IPS-NIHi11 (cell line): ENCODE data around the gene SLC4A7.
"Not testable (repeated sequence)": the region's sequence is repeated elsewhere in the genome, so short reads cannot be mapped to it uniquely, and the experiment has no call there.

ENCODE experiments used
- DNase-seq: peaks from one replicate; pipeline ENCODE4 v3.0.0; 2012; ENCODE audit warnings: mixed read lengths, low spot score

The SLC4A7 gene

GRCh38 chr3:27358372-27358771 is 125.8 kb downstream of the SLC4A7 start:
- DNase-seq, result no peak

- peak; percentile 73 for DNase-seq
Observed at GRCh38 chr3:27357665-27358258, 126.4 kb downstream of the SLC4A7 start.

GRCh38 chr3:27356976-27357375 is 127.2 kb downstream of the SLC4A7 start:
- no peak for DNase-seq

- DNase-seq, result peak; percentile 17
Observed at GRCh38 chr3:27354588-27355203, 129.5 kb downstream of the SLC4A7 start.

- no peak for DNase-seq
Observed at GRCh38 chr3:27354161-27354560, 130.0 kb downstream of the SLC4A7 start.

GRCh38 chr3:27353221-27353620 is 131.0 kb downstream of the SLC4A7 start:
- no peak for DNase-seq

- DNase-seq, result no peak
Observed at GRCh38 chr3:27352047-27352446, 132.1 kb downstream of the SLC4A7 start.

GRCh38 chr3:27349832-27350231 is 134.4 kb downstream of the SLC4A7 start:
- no peak for DNase-seq

GRCh38 chr3:27345959-27346865 is 138.0 kb downstream of the SLC4A7 start:
- DNase-seq, result no peak

GRCh38 chr3:27345493-27345892 is 138.7 kb downstream of the SLC4A7 start:
- DNase-seq, result no peak

GRCh38 chr3:27345045-27345444 is 139.1 kb downstream of the SLC4A7 start:
- no peak for DNase-seq

- DNase-seq, result no peak
Observed at GRCh38 chr3:27344192-27344591, 140.0 kb downstream of the SLC4A7 start.

- DNase-seq, result no peak
Observed at GRCh38 chr3:27342267-27342666, 141.9 kb downstream of the SLC4A7 start.

GRCh38 chr3:27340534-27340933 is 143.7 kb downstream of the SLC4A7 start:
- DNase-seq, result no peak

- no peak for DNase-seq
Observed at GRCh38 chr3:27335571-27335970, 148.6 kb downstream of the SLC4A7 start.

GRCh38 chr3:27333843-27334242 is 150.3 kb downstream of the SLC4A7 start:
- no peak for DNase-seq

GRCh38 chr3:27328982-27329762 is 155.0 kb downstream of the SLC4A7 start:
- DNase-seq, result not testable (repeated sequence)

- DNase-seq, result no peak
Observed at GRCh38 chr3:27326629-27327545, 157.3 kb downstream of the SLC4A7 start.

GRCh38 chr3:27326202-27326601 is 158.0 kb downstream of the SLC4A7 start:
- no peak for DNase-seq

GRCh38 chr3:27325419-27325818 is 158.8 kb downstream of the SLC4A7 start:
- DNase-seq, result peak; percentile 22

- no peak for DNase-seq
Observed at GRCh38 chr3:27324686-27325085, 159.5 kb downstream of the SLC4A7 start.
